ENCODE measurements around the gene DNAJC25. TPM values are rescaled to one million over a fixed set of nuclear protein-coding genes. Genes with fewer than 3 reads are reported as not detected.

The DNAJC25 gene
- total and polyA plus RNA-seq, 2 of the 13 experiments (the other 11 are each of a cell fraction or from before 2014, with no cell fraction given) = 5.7 to 10.2 TPM

GRCh38 chr9:111622626-111623025 lies 8.5 kb upstream of the DNAJC25 start (continued):
- TF ChIP-seq, protein P1, sequence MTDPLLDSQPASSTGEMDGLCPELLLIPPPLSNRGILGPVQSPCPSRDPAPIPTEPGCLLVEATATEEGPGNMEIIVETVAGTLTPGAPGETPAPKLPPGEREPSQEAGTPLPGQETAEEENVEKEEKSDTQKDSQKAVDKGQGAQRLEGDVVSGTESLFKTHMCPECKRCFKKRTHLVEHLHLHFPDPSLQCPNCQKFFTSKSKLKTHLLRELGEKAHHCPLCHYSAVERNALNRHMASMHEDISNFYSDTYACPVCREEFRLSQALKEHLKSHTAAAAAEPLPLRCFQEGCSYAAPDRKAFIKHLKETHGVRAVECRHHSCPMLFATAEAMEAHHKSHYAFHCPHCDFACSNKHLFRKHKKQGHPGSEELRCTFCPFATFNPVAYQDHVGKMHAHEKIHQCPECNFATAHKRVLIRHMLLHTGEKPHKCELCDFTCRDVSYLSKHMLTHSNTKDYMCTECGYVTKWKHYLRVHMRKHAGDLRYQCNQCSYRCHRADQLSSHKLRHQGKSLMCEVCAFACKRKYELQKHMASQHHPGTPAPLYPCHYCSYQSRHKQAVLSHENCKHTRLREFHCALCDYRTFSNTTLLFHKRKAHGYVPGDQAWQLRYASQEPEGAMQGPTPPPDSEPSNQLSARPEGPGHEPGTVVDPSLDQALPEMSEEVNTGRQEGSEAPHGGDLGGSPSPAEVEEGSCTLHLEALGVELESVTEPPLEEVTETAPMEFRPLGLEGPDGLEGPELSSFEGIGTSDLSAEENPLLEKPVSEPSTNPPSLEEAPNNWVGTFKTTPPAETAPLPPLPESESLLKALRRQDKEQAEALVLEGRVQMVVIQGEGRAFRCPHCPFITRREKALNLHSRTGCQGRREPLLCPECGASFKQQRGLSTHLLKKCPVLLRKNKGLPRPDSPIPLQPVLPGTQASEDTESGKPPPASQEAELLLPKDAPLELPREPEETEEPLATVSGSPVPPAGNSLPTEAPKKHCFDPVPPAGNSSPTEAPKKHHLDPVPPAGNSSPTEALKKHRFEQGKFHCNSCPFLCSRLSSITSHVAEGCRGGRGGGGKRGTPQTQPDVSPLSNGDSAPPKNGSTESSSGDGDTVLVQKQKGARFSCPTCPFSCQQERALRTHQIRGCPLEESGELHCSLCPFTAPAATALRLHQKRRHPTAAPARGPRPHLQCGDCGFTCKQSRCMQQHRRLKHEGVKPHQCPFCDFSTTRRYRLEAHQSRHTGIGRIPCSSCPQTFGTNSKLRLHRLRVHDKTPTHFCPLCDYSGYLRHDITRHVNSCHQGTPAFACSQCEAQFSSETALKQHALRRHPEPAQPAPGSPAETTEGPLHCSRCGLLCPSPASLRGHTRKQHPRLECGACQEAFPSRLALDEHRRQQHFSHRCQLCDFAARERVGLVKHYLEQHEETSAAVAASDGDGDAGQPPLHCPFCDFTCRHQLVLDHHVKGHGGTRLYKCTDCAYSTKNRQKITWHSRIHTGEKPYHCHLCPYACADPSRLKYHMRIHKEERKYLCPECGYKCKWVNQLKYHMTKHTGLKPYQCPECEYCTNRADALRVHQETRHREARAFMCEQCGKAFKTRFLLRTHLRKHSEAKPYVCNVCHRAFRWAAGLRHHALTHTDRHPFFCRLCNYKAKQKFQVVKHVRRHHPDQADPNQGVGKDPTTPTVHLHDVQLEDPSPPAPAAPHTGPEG (CRISPR knock-in tag; IDR thresholded peaks at IDR 0.05) = no peak
- TF ChIP-seq, protein P2, sequence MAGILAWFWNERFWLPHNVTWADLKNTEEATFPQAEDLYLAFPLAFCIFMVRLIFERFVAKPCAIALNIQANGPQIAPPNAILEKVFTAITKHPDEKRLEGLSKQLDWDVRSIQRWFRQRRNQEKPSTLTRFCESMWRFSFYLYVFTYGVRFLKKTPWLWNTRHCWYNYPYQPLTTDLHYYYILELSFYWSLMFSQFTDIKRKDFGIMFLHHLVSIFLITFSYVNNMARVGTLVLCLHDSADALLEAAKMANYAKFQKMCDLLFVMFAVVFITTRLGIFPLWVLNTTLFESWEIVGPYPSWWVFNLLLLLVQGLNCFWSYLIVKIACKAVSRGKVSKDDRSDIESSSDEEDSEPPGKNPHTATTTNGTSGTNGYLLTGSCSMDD (CRISPR knock-in tag; IDR thresholded peaks at IDR 0.05) = no peak
- TF ChIP-seq, protein P3, sequence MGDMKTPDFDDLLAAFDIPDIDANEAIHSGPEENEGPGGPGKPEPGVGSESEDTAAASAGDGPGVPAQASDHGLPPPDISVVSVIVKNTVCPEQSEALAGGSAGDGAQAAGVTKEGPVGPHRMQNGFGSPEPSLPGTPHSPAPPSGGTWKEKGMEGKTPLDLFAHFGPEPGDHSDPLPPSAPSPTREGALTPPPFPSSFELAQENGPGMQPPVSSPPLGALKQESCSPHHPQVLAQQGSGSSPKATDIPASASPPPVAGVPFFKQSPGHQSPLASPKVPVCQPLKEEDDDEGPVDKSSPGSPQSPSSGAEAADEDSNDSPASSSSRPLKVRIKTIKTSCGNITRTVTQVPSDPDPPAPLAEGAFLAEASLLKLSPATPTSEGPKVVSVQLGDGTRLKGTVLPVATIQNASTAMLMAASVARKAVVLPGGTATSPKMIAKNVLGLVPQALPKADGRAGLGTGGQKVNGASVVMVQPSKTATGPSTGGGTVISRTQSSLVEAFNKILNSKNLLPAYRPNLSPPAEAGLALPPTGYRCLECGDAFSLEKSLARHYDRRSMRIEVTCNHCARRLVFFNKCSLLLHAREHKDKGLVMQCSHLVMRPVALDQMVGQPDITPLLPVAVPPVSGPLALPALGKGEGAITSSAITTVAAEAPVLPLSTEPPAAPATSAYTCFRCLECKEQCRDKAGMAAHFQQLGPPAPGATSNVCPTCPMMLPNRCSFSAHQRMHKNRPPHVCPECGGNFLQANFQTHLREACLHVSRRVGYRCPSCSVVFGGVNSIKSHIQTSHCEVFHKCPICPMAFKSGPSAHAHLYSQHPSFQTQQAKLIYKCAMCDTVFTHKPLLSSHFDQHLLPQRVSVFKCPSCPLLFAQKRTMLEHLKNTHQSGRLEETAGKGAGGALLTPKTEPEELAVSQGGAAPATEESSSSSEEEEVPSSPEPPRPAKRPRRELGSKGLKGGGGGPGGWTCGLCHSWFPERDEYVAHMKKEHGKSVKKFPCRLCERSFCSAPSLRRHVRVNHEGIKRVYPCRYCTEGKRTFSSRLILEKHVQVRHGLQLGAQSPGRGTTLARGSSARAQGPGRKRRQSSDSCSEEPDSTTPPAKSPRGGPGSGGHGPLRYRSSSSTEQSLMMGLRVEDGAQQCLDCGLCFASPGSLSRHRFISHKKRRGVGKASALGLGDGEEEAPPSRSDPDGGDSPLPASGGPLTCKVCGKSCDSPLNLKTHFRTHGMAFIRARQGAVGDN (CRISPR knock-in tag; IDR thresholded peaks at IDR 0.05) = no peak
- TF ChIP-seq ZFP36L2 (CRISPR knock-in tag; IDR thresholded peaks at IDR 0.05) = no peak
- no peak for TF ChIP-seq PRMT3 (CRISPR knock-in tag; IDR thresholded peaks at IDR 0.05; ENCODE audit: borderline replicate concordance, low read depth)
- TF ChIP-seq EZH2 (conservative IDR thresholded peaks at IDR 0.05; ENCODE audit: low read depth, low read length) = no peak
- no peak for TF ChIP-seq SMYD3 (CRISPR knock-in tag; IDR thresholded peaks at IDR 0.05)
- no peak for TF ChIP-seq EED (CRISPR knock-in tag; IDR thresholded peaks at IDR 0.05)
- TF ChIP-seq CHCHD3 (CRISPR knock-in tag; IDR thresholded peaks at IDR 0.05) = no peak
- no peak for TF ChIP-seq TOPORS (CRISPR knock-in tag; IDR thresholded peaks at IDR 0.05)
- TF ChIP-seq ZNF878 (CRISPR knock-in tag; IDR thresholded peaks at IDR 0.05) = no peak
- no peak for TF ChIP-seq TRAFD1 (CRISPR knock-in tag; IDR thresholded peaks at IDR 0.05; ENCODE audit: borderline replicate concordance)
- no peak for TF ChIP-seq USF2 (IDR thresholded peaks at IDR 0.05; ENCODE audit: low read depth, low read length)
- TF ChIP-seq USF2 (CRISPR knock-in tag; IDR thresholded peaks at IDR 0.05; ENCODE audit: borderline replicate concordance) = no peak

Data from HepG2 (cell line).